Endothelial cell of umbilical vein (primary cell): ENCODE results near the gene CUL9. TPM values are rescaled to one million over a fixed set of nuclear protein-coding genes. Genes with fewer than 3 reads are reported as not detected.

Experiments used
- BruUV-seq: library from RNA; stranded (reverse); fragments of 400-500 nt; replicated peaks from 2 replicates; lab custom pipeline; 2021; lab: Mats Ljungman, UMichigan
- CTCF ChIA-PET: fragments of 300-600, 350-600 bp; sonication (Branson Sonifier 250); formaldehyde crosslinking; loops from one replicate; lab custom pipeline; 2021; ENCODE audit warnings: antibody characterized with exemption, inconsistent platforms; lab: Charles Lee
- POLR2A ChIA-PET: fragments of 300-600, 350-600 bp; sonication (Branson Sonifier 250); formaldehyde crosslinking; loops from one replicate; lab custom pipeline; 2021; ENCODE audit warnings: antibody characterized with exemption, inconsistent platforms; lab: Charles Lee
- DNase-seq: peaks from one replicate; pipeline ENCODE4 v3.0.0-alpha.2; 2011; ENCODE audit warnings: low read depth, low spot score
- FAIRE-seq: peaks from 2 replicates; lab custom pipeline; 2011; peaks lifted over from hg19 to GRCh38; lab: Jason Lieb, UNC
- H2AFZ ChIP-seq: 2 replicates; pipeline ENCODE4 v1.6.0; 2012; ENCODE audit warnings: low read depth, low read length, control low read depth, inconsistent platforms
- H3K27ac ChIP-seq: 2 replicates; pipeline ENCODE4 v1.5.1; 2011; ENCODE audit warnings: low read depth, mild to moderate bottlenecking, control low read depth, low read length, moderate library complexity; ENCODE audit not compliant: insufficient read depth
- H3K27me3 ChIP-seq, 2 experiments: 2 replicates each; pipeline versions ENCODE4 v1.6.0 to v1.6.1; 2011; ENCODE audit warnings: low read length in 2 of 2, mixed read lengths in 1 of 2; ENCODE audit not compliant: control insufficient read depth in 2 of 2, insufficient read depth in 2 of 2
- H3K36me3 ChIP-seq, 2 experiments: 2 replicates in 1 of 2; 3 replicates in 1 of 2; pipeline ENCODE4 v1.5.1; 2011; ENCODE audit warnings: low read length in 2 of 2, mild to moderate bottlenecking in 1 of 2, moderate library complexity in 1 of 2; ENCODE audit not compliant: control insufficient read depth in 2 of 2, insufficient read depth in 2 of 2; ENCODE audit errors: extremely low read depth in 1 of 2
- H3K4me1 ChIP-seq: 3 replicates; pipeline ENCODE4 v1.5.1; 2011; ENCODE audit warnings: mild to moderate bottlenecking, low read length; ENCODE audit not compliant: control insufficient read depth, insufficient read depth; ENCODE audit errors: extremely low read depth
- H3K4me2 ChIP-seq: 2 replicates; pipeline ENCODE4 v1.6.1; 2011; ENCODE audit warnings: low read length, control low read depth, mixed read lengths; ENCODE audit not compliant: insufficient read depth
- H3K4me3 ChIP-seq, 3 experiments: fragments of 200-600 bp in 1 of 3; sonication (generic), shearing (Covaris generic) in 1 of 3; replicated peaks in 1 of 3; 2 replicates each; pipeline ENCODE4 v1.5.1; 2011 to 2016; ENCODE audit warnings: control low read depth in 3 of 3, low read length in 3 of 3, mild to moderate bottlenecking in 2 of 3, inconsistent platforms in 1 of 3, low read depth in 1 of 3, moderate library complexity in 1 of 3; ENCODE audit not compliant: insufficient read depth in 1 of 3
- H3K79me2 ChIP-seq: 2 replicates; pipeline ENCODE4 v1.6.0; 2012; ENCODE audit warnings: low read length, inconsistent platforms; ENCODE audit not compliant: control insufficient read depth, insufficient read depth
- H3K9ac ChIP-seq: replicated peaks from 2 replicates; pipeline ENCODE3; 2011; ENCODE audit warnings: low read length, control low read depth; ENCODE audit not compliant: insufficient read depth; ENCODE audit errors: extremely low read depth
- H3K9me1 ChIP-seq: replicated peaks from 3 replicates; pipeline ENCODE4 v1.6.0; 2011; ENCODE audit warnings: mild to moderate bottlenecking, low read length; ENCODE audit not compliant: control insufficient read depth, insufficient read depth; ENCODE audit errors: extremely low read depth
- H3K9me3 ChIP-seq: replicated peaks from 2 replicates; pipeline ENCODE4 v1.5.1; 2012; ENCODE audit warnings: low read length, inconsistent platforms; ENCODE audit not compliant: control insufficient read depth, insufficient read depth
- H4K20me1 ChIP-seq: replicated peaks from 2 replicates; pipeline ENCODE3; 2011; ENCODE audit warnings: mild to moderate bottlenecking, low read length; ENCODE audit not compliant: control insufficient read depth, insufficient read depth; ENCODE audit errors: extremely low read depth
- CTCF ChIP-seq, 2 donors: IDR thresholded peaks; 1 replicate in 1 of 2; 2 replicates in 1 of 2; pipeline ENCODE4 v1.5.1; 2011; ENCODE audit warnings: low read length in 2 of 2, mild to moderate bottlenecking in 2 of 2, moderate library complexity in 2 of 2, control low read depth in 1 of 2, inconsistent platforms in 1 of 2, low read depth in 1 of 2; ENCODE audit not compliant: insufficient read depth in 1 of 2; ENCODE audit errors: extremely low read depth in 1 of 2
- EZH2 ChIP-seq: IDR thresholded peaks from 2 replicates; pipeline ENCODE4 v1.6.1; 2012; ENCODE audit warnings: borderline replicate concordance, low read depth, mild to moderate bottlenecking, moderate library complexity, low read length, inconsistent platforms; ENCODE audit not compliant: severe bottlenecking
- FOS ChIP-seq: IDR thresholded peaks from 2 replicates; pipeline ENCODE4 v1.6.1; 2011; ENCODE audit warnings: mild to moderate bottlenecking, low read length, moderate library complexity, borderline replicate concordance; ENCODE audit not compliant: insufficient read depth
- GATA2 ChIP-seq: IDR thresholded peaks from 2 replicates; pipeline ENCODE4 v1.7.0; 2011; ENCODE audit warnings: low read depth, mild to moderate bottlenecking, moderate library complexity, mixed read lengths, low read length; ENCODE audit not compliant: insufficient read length, insufficient read depth
- JUN ChIP-seq: IDR thresholded peaks from 2 replicates; pipeline ENCODE4 v1.6.1; 2011; ENCODE audit warnings: borderline replicate concordance, low read depth; ENCODE audit not compliant: insufficient read length, insufficient read depth
- MAX ChIP-seq: IDR thresholded peaks from 2 replicates; pipeline ENCODE4 v1.6.1; 2011; ENCODE audit not compliant: insufficient read depth, insufficient read length
- MYC ChIP-seq: IDR thresholded peaks from one replicate; pipeline ENCODE4 v1.6.1; 2011; ENCODE audit warnings: mild to moderate bottlenecking, low read depth, low read length
- POLR2A ChIP-seq: IDR thresholded peaks from 2 replicates; pipeline ENCODE4 v1.6.1; 2012; ENCODE audit warnings: low read depth, mild to moderate bottlenecking, control low read depth, low read length
- POLR2AphosphoS5 ChIP-seq: IDR thresholded peaks from 2 replicates; pipeline ENCODE4 v1.6.1; 2012; ENCODE audit warnings: low read depth, mild to moderate bottlenecking, control low read depth, low read length, moderate library complexity; ENCODE audit not compliant: insufficient read depth
- dilution Hi-C: fragments of 300-500 bp; cut with MboI; formaldehyde crosslinking; loops from one replicate; pipeline ENCODE4 v1.15.0; 2019; ENCODE audit warnings: low sequenced_read_pairs; ENCODE audit not compliant: extremely low pct_ligation_motif_present
- intact Hi-C: fragments of 100-400 bp; cut with micrococcal nuclease; formaldehyde crosslinking; loops from one replicate; pipeline ENCODE4 v1.10.0; 2022
- polyA plus RNA-seq, 4 experiments: library from polyadenylated mRNA; depleted of rRNA in 3 of 4; stranded (reverse) in 3 of 4; unstranded in 1 of 4; fragments of >200 nt; gene quantifications; 2 replicates each; pipeline versions ENCODE4 v1.2.1 to v1.2.3, GENCODE V29; 2011 to 2012; ENCODE audit warnings: missing spikeins in 1 of 4
- total RNA-seq: library from RNA; stranded (reverse); gene quantifications from 2 replicates; pipeline ENCODE4 v1.2.3, GENCODE V29; 2021

Gene CUL9
- total and polyA plus RNA-seq, 2 donors (not counting 3 experiments of a cell fraction or from before 2014, with no cell fraction given) = 38.7 to 46.0 TPM

GRCh38 chr6:43258180-43258579 is 76.2 kb downstream of the CUL9 start:
- TF ChIP-seq EZH2 (no peak), JUN (no peak), FOS (no peak), MAX (no peak), MYC (no peak), CTCF (IDR thresholded peaks at IDR 0.05; ENCODE audit: extremely low read depth in 1 of 2, insufficient read depth in 1 of 2, low read depth in 1 of 2, low read length in 2 of 2) (no peak), GATA2 (no peak), POLR2AphosphoS5 (no peak), POLR2A (no peak)
- Histone ChIP-seq H3K9me1 (no peaks in the 10 kb centered on the region), H3K9ac (no peak overlapping the region), H3K4me1 (no peaks in the 10 kb centered on the region), H2AFZ (no peak overlapping the region), H3K4me3 (no peak overlapping the region), H3K4me2 (no peak overlapping the region), H3K79me2 (no peaks in the 10 kb centered on the region), H3K27me3 (no peaks in the 10 kb centered on the region), H3K9me3 (no peaks in the 10 kb centered on the region), H4K20me1 (no peaks in the 10 kb centered on the region), H3K36me3 (no peaks in the 10 kb centered on the region), H3K27ac (no peak overlapping the region)
- dilution Hi-C loops = no loop called here
- FAIRE-seq (no peak), DNase-seq (no peak)
- no TSS peak for BruUV-seq
- intact Hi-C loops = no loop called here
- POLR2A ChIA-PET = no interaction called here
- CTCF ChIA-PET = no interaction called here
